Panc1 (cell line): ENCODE measurements around the gene DYDC1. TPM values are rescaled to one million over a fixed set of nuclear protein-coding genes. Genes with fewer than 3 reads are reported as not detected.

ENCODE experiments used
- ATAC-seq: fragments of 200-7000 bp; cut with Tn5 transposase; 2 replicates; pipeline ENCODE4 v1.9.1; 2020; ENCODE audit warnings: mild to moderate bottlenecking, moderate library complexity
- BruUV-seq: library from RNA; stranded (reverse); fragments of 400-500 nt; replicated peaks from 2 replicates; lab custom pipeline; 2021; lab: Mats Ljungman, UMichigan
- CTCF ChIA-PET: fragments of 300-600 bp; sonication (Branson Sonifier 250); formaldehyde crosslinking; loops from one replicate; lab custom pipeline; 2022; ENCODE audit warnings: antibody characterized with exemption; lab: Charles Lee
- POLR2A ChIA-PET: fragments of 300-600 bp; sonication (Branson Sonifier 250); formaldehyde crosslinking; loops from one replicate; lab custom pipeline; 2022; ENCODE audit warnings: antibody characterized with exemption; lab: Charles Lee
- DNase-seq: peaks from one replicate; pipeline ENCODE4 v3.0.0-alpha.2; 2010; ENCODE audit warnings: low read depth, low spot score
- H3K27ac ChIP-seq: 2 replicates; pipeline ENCODE4 v1.5.1; 2011; ENCODE audit warnings: mild to moderate bottlenecking, low read length, inconsistent platforms
- H3K27me3 ChIP-seq: fragments of 200-500 bp; sonication (Bioruptor generic); 2 replicates; pipeline ENCODE4 v1.6.0; 2014; ENCODE audit warnings: low read length, inconsistent platforms; ENCODE audit not compliant: control insufficient read depth, insufficient read depth
- H3K36me3 ChIP-seq: fragments of 200-500 bp; sonication (Bioruptor generic); 2 replicates; pipeline ENCODE4 v1.5.1; 2014; ENCODE audit warnings: inconsistent platforms, mild to moderate bottlenecking, low read length, moderate library complexity; ENCODE audit not compliant: control insufficient read depth, insufficient read depth
- H3K4me1 ChIP-seq: 2 replicates; pipeline ENCODE4 v1.5.1; 2011; ENCODE audit warnings: inconsistent platforms, mild to moderate bottlenecking, low read length, moderate library complexity; ENCODE audit not compliant: control insufficient read depth, insufficient read depth
- H3K4me3 ChIP-seq, 2 experiments: 2 replicates each; pipeline ENCODE4 v1.5.1; 2011 to 2012; ENCODE audit warnings: low read depth in 2 of 2, low read length in 2 of 2, mild to moderate bottlenecking in 2 of 2, inconsistent platforms in 1 of 2, moderate library complexity in 1 of 2
- H3K9me3 ChIP-seq: fragments of 200-500 bp; sonication (Bioruptor generic); 2 replicates; pipeline ENCODE4 v1.5.1; 2014; ENCODE audit warnings: low read depth, mild to moderate bottlenecking, inconsistent platforms, low read length, moderate library complexity; ENCODE audit not compliant: control insufficient read depth, insufficient read depth
- POLR2AphosphoS5 ChIP-seq: IDR thresholded peaks from 2 replicates; pipeline ENCODE4 v1.6.1; 2012; ENCODE audit warnings: mild to moderate bottlenecking, low read depth, low read length, moderate library complexity
- REST ChIP-seq, 2 experiments: IDR thresholded peaks; 2 replicates each; pipeline ENCODE4 v1.6.1; 2011 to 2012; ENCODE audit warnings: low read depth in 2 of 2, control low read depth in 1 of 2, low read length in 1 of 2, mild to moderate bottlenecking in 1 of 2, moderate library complexity in 1 of 2; ENCODE audit not compliant: insufficient read depth in 1 of 2
- SIN3A ChIP-seq: IDR thresholded peaks from 2 replicates; pipeline ENCODE4 v1.6.1; 2012; ENCODE audit warnings: low read depth, mild to moderate bottlenecking, low read length, moderate library complexity, borderline replicate concordance; ENCODE audit not compliant: insufficient read depth
- TCF7L2 ChIP-seq: IDR thresholded peaks from 2 replicates; pipeline ENCODE4 v1.6.1; 2011; ENCODE audit warnings: mild to moderate bottlenecking, low read depth, low read length, inconsistent platforms
- in situ Hi-C: cut with HindIII; loops from 2 replicates; pipeline ENCODE4 v1.10.0; 2016; ENCODE audit warnings: low sequenced_read_pairs, low pct_unique_long_range_greater_than_20kb
- intact Hi-C: fragments of 100-400 bp; cut with micrococcal nuclease; formaldehyde crosslinking; loops from one replicate; pipeline ENCODE4 v1.10.0; 2022; ENCODE audit not compliant: unreplicated experiment
- total RNA-seq: library from RNA; stranded (reverse); gene quantifications from one replicate; pipeline ENCODE4 v1.2.1, GENCODE V29; 2021; ENCODE audit not compliant: unreplicated experiment
- TF ChIP-seq, protein P1 (sequence below): fragments of 450-650 bp; IDR thresholded peaks from 2 replicates; pipeline ENCODE4 v1.5.1; 2017; ENCODE audit warnings: mild to moderate bottlenecking

DYDC1 gene
- total RNA-seq, 1 experiment from 2014 or later: not detected

DNA sequence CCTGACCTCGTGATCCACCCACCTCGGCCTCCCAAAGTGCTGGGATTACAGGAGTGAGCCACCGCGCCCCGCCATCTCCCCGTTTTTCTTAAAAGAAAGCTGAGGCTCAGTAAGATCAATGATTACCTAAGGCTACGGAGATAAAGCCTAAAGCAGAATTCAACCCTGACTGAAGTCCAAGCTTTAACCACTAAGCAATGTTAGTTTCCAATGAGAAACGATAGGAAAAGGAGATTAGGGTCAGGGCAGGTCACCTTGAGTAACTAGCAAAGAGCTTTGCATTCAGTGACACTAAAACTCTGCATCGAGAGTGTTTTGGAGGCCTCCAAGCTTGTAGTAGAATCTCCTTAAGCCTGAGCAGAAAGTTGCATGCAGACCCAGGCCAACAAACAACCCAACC is 34.2 kb upstream of the DYDC1 start:
- H3K4me3 ChIP-seq: no peak overlapping the region
- DNase-seq (no peak), ATAC-seq (no peak)
- no peaks in the 10 kb centered on the region for H3K4me1 ChIP-seq
- H3K9me3 ChIP-seq: no peaks in the 10 kb centered on the region
- POLR2A ChIA-PET: no interaction called here
- no TSS peak for BruUV-seq
- CTCF ChIA-PET: interaction anchor here (0.7 to 1.8 kb wide), 3 partner anchors 12 to 209 kb away, joined by 4 to 7 read pairs (median 5); no protein-coding TSS in a partner anchor
- no peak overlapping the region for H3K27ac ChIP-seq
- no peaks in the 10 kb centered on the region for H3K36me3 ChIP-seq
- no peak for TF ChIP-seq TCF7L2
- TF ChIP-seq SIN3A: no peak
- no peak for TF ChIP-seq POLR2AphosphoS5
- no peak for TF ChIP-seq REST (IDR thresholded peaks at IDR 0.05; ENCODE audit: insufficient read depth in 1 of 2, low read depth in 2 of 2, low read length in 1 of 2)
- TF ChIP-seq, protein P1, sequence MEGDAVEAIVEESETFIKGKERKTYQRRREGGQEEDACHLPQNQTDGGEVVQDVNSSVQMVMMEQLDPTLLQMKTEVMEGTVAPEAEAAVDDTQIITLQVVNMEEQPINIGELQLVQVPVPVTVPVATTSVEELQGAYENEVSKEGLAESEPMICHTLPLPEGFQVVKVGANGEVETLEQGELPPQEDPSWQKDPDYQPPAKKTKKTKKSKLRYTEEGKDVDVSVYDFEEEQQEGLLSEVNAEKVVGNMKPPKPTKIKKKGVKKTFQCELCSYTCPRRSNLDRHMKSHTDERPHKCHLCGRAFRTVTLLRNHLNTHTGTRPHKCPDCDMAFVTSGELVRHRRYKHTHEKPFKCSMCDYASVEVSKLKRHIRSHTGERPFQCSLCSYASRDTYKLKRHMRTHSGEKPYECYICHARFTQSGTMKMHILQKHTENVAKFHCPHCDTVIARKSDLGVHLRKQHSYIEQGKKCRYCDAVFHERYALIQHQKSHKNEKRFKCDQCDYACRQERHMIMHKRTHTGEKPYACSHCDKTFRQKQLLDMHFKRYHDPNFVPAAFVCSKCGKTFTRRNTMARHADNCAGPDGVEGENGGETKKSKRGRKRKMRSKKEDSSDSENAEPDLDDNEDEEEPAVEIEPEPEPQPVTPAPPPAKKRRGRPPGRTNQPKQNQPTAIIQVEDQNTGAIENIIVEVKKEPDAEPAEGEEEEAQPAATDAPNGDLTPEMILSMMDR: no peak
- H3K27me3 ChIP-seq: peaks cover 10% of the 10 kb centered on the region; the same call in 1 of the 2 replicates
- intact Hi-C loops (no loop called here), in situ Hi-C loops (no loop called here)

GRCh38 chr10:80382989-80383388 is 26.4 kb upstream of the DYDC1 start:
- Histone ChIP-seq H3K4me1 (no peaks in the 10 kb centered on the region), H3K27ac (no peak overlapping the region), H3K36me3 (no peaks in the 10 kb centered on the region), H3K27me3 (peaks cover 13% of the 10 kb centered on the region; the same call in 1 of the 2 replicates), H3K4me3 (no peak overlapping the region), H3K9me3 (no peaks in the 10 kb centered on the region)
- no peak for TF ChIP-seq POLR2AphosphoS5
- TF ChIP-seq, protein P1: peak; percentile 83
- BruUV-seq: no TSS peak
- intact Hi-C loops: loop anchor here (5.0 kb wide), 2 partner anchors 59 to 124 kb away; no protein-coding TSS in a partner anchor
- DNase-seq (peak; percentile 15), ATAC-seq (peak; percentile 67; the same call in 1 of the 2 replicates)
- CTCF ChIA-PET: interaction anchor here (0.6 to 1.2 kb wide), 4 partner anchors 47 to 522 kb away, joined by 5 to 6 read pairs (median 6); no protein-coding TSS in a partner anchor
- POLR2A ChIA-PET: no interaction called here
- in situ Hi-C loops: no loop called here
